PFSK-1 (cell line): ENCODE measurements around the gene SLC22A23.

Experiments used
- FOXP2 ChIP-seq: optimal IDR thresholded peaks from 2 replicates; pipeline ENCODE3; 2011; ENCODE audit warnings: borderline replicate concordance, control low read depth, inconsistent platforms; ENCODE audit not compliant: insufficient read depth; ENCODE audit errors: extremely low read length, extremely low read depth
- POLR2AphosphoS5 ChIP-seq: IDR thresholded peaks from 2 replicates; pipeline ENCODE4 v1.6.1; 2012; ENCODE audit warnings: low read depth, mild to moderate bottlenecking, control low read depth, low read length, moderate library complexity
- REST ChIP-seq, 2 experiments: IDR thresholded peaks; 2 replicates each; pipeline versions ENCODE4 v1.6.1 to v1.8.0; 2011 to 2012; ENCODE audit warnings: low read depth in 2 of 2, low read length in 2 of 2, control low read depth in 1 of 2, inconsistent platforms in 1 of 2, mild to moderate bottlenecking in 1 of 2, moderate library complexity in 1 of 2; ENCODE audit not compliant: insufficient read depth in 1 of 2
- SIN3A ChIP-seq: IDR thresholded peaks from 2 replicates; pipeline ENCODE4 v1.6.1; 2012; ENCODE audit warnings: mild to moderate bottlenecking, low read length, moderate library complexity, borderline replicate concordance; ENCODE audit not compliant: insufficient read depth
- TAF1 ChIP-seq: IDR thresholded peaks from 2 replicates; pipeline ENCODE4 v1.6.1; 2012; ENCODE audit warnings: low read length, control low read depth, borderline replicate concordance; ENCODE audit not compliant: insufficient read depth

The SLC22A23 gene

GRCh38 chr6:3308106-3308505 lies 148.7 kb downstream of the SLC22A23 start:
- TF ChIP-seq SIN3A (no peak), REST (IDR thresholded peaks at IDR 0.05; ENCODE audit: insufficient read depth in 1 of 2, low read depth in 2 of 2, low read length in 2 of 2) (no peak), FOXP2 (no peak), POLR2AphosphoS5 (no peak), TAF1 (no peak)

GRCh38 chr6:3307436-3307835 lies 149.4 kb downstream of the SLC22A23 start:
- TF ChIP-seq SIN3A (no peak), TAF1 (no peak), FOXP2 (no peak), POLR2AphosphoS5 (no peak), REST (IDR thresholded peaks at IDR 0.05; ENCODE audit: insufficient read depth in 1 of 2, low read depth in 2 of 2, low read length in 2 of 2) (no peak)

- TF ChIP-seq SIN3A: no peak
- TF ChIP-seq REST (IDR thresholded peaks at IDR 0.05; ENCODE audit: insufficient read depth in 1 of 2, low read depth in 2 of 2, low read length in 2 of 2): no peak
- no peak for TF ChIP-seq POLR2AphosphoS5
- no peak for TF ChIP-seq FOXP2
- TF ChIP-seq TAF1: no peak
Measured at GRCh38 chr6:3306848-3307247, 150.0 kb downstream of the SLC22A23 start.

- no peak for TF ChIP-seq FOXP2
- no peak for TF ChIP-seq REST (IDR thresholded peaks at IDR 0.05; ENCODE audit: insufficient read depth in 1 of 2, low read depth in 2 of 2, low read length in 2 of 2)
- no peak for TF ChIP-seq SIN3A
- TF ChIP-seq TAF1: no peak
- no peak for TF ChIP-seq POLR2AphosphoS5
Measured at GRCh38 chr6:3305831-3306230, 151.0 kb downstream of the SLC22A23 start.

GRCh38 chr6:3305216-3305565 lies 151.7 kb downstream of the SLC22A23 start:
- TF ChIP-seq FOXP2: no peak
- TF ChIP-seq SIN3A: no peak
- no peak for TF ChIP-seq TAF1
